ENCODE data around the gene OCA2.
"Not testable (repeated sequence)": the region's sequence is repeated elsewhere in the genome, so short reads cannot be mapped to it uniquely, and the experiment has no call there.

DNA sequence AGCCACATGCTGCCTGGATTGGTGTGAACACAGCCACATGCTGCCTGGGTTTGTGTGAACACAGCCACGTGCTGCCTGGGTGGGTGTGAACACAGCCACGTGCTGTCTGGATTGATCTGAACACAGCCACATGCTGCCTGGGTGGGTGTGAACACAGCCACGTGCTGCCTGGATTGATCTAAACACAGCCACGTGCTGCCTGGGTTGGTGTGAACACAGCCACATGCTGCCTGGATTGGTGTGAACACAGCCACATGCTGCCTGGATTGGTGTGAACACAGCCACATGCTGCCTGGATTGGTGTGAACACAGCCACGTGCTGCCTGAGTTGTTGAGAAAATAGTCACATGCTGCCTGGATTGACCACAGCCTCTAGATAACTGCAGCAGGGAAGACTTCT lies 250.2 kb downstream of the OCA2 start:
- not testable (repeated sequence) for TF ChIP-seq CTCF, POLR2AphosphoS5 (IDR thresholded peaks at IDR 0.05)
